ENCODE measurements around the gene TPX2. TPM values are rescaled to one million over a fixed set of nuclear protein-coding genes. Genes with fewer than 3 reads are reported as not detected.

Gene TPX2, protein sequence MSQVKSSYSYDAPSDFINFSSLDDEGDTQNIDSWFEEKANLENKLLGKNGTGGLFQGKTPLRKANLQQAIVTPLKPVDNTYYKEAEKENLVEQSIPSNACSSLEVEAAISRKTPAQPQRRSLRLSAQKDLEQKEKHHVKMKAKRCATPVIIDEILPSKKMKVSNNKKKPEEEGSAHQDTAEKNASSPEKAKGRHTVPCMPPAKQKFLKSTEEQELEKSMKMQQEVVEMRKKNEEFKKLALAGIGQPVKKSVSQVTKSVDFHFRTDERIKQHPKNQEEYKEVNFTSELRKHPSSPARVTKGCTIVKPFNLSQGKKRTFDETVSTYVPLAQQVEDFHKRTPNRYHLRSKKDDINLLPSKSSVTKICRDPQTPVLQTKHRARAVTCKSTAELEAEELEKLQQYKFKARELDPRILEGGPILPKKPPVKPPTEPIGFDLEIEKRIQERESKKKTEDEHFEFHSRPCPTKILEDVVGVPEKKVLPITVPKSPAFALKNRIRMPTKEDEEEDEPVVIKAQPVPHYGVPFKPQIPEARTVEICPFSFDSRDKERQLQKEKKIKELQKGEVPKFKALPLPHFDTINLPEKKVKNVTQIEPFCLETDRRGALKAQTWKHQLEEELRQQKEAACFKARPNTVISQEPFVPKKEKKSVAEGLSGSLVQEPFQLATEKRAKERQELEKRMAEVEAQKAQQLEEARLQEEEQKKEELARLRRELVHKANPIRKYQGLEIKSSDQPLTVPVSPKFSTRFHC
- 99.8 to 120 TPM (median 109 TPM) in 5 replicates for total RNA-seq (2022; extraction: Qiagen RNA extraction; ENCODE audit: low read depth)

DNA sequence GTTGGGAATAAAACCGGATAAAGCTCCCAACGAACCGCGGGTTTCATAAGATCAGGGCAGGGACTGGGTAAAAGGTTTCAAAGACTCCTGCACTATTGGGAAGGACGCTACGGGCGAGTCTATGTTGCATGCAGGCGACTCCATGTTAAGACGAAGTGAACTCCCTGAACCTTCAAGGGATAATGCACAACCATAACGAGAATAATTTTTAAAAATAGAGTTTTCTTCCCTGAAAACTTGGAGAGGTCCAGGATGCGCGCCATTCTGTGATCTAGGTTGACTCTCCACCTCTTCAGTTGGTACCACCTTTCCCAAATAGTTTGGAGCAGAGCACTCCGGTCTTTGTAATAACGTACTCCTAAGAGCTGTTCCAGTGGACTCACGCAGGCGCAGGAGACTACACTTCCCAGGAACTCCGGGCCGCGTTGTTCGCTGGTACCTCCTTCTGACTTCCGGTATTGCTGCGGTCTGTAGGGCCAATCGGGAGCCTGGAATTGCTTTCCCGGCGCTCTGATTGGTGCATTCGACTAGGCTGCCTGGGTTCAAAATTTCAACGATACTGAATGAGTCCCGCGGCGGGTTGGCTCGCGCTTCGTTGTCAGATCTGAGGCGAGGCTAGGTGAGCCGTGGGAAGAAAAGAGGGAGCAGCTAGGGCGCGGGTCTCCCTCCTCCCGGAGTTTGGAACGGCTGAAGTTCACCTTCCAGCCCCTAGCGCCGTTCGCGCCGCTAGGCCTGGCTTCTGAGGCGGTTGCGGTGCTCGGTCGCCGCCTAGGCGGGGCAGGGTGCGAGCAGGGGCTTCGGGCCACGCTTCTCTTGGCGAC lies at the start of gene TPX2:
TPX2 (plus strand) TSS at position 562 of the 821 bp plus-strand sequence. CDS start 18,187 bp downstream, outside the sequence.

GRCh38 chr20:31722257-31723068 lies 16.6 kb upstream of the TPX2 start, which contains the start of gene BCL2L1:
TSS of gene BCL2L1 (minus strand) at chr20:31722868. CDS start at chr20:31722218, 650 bp downstream.

GRCh38 chr20:31819083-31819784 lies 80.1 kb downstream of the TPX2 start, which contains the start of gene MYLK2:
TSS of gene MYLK2 (plus strand) at chr20:31819356. CDS start at chr20:31819581, 225 bp downstream.

DNA sequence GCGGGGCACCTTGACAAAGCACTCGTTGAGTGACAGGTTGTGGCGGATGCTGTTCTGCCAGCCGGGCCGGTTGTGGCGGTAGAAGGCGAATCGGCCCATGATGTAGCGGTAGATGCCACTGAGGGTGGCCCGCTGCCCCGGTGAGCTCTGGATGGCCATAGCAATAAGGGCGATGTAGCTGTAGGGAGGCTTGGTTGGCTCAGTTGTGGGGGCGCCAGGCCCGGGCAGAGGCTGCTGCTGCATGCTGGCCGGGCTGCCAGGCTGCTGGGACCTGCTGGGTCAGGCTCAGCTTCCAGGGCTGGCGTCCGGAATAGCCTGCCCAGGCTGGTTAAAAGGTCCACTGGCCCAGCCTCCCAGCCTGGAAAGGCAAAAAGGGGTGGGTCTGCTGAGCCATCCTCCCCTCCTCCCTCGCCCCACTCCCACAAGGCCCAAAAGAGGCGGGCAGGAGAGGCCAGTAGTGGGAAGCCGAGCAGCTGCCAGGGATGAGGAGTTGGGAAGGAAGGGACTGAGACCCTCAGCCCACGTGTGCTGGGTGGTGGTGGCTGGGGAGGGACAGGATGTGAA lies 106.3 kb downstream of the TPX2 start, which contains the start of gene FOXS1:
FOXS1 (minus strand) TSS at position 305 of the 564 bp plus-strand sequence; CDS start at position 243, 62 bp downstream.

Other genes starting within 250 kb of the TPX2 start
- 200 to 267 TPM (median 242 TPM) in 5 replicates for gene HM13, start 224.8 kb upstream of the TPX2 start, total RNA-seq (2022; extraction: Qiagen RNA extraction; ENCODE audit: low read depth)
- gene ID1, start 134.0 kb upstream of the TPX2 start, total RNA-seq (2022; extraction: Qiagen RNA extraction; ENCODE audit: low read depth), result 204 to 340 TPM (median 288 TPM) in 5 replicates
- gene COX4I2, start 101.4 kb upstream of the TPX2 start, total RNA-seq (2022; extraction: Qiagen RNA extraction; ENCODE audit: low read depth), result not detected in 5 replicates
- 170 to 183 TPM (median 181 TPM) in 5 replicates for gene BCL2L1, start 16.4 kb upstream of the TPX2 start, total RNA-seq (2022; extraction: Qiagen RNA extraction; ENCODE audit: low read depth)
- 0.37 to 0.86 TPM (median 0.46 TPM) in 5 replicates for gene MYLK2, start 80.1 kb downstream of the TPX2 start, total RNA-seq (2022; extraction: Qiagen RNA extraction; ENCODE audit: low read depth)
- 0.46 to 1.2 TPM (median 0.77 TPM) in 5 replicates for gene FOXS1, start 106.3 kb downstream of the TPX2 start, total RNA-seq (2022; extraction: Qiagen RNA extraction; ENCODE audit: low read depth)
- 0.57 to 1.8 TPM (median 0.95 TPM) in 5 replicates for gene DUSP15, start 131.2 kb downstream of the TPX2 start, total RNA-seq (2022; extraction: Qiagen RNA extraction; ENCODE audit: low read depth)
- 0.03 to 0.15 TPM (median 0.09 TPM) in 5 replicates for gene TTLL9, start 131.3 kb downstream of the TPX2 start, total RNA-seq (2022; extraction: Qiagen RNA extraction; ENCODE audit: low read depth)
- 33.0 to 38.8 TPM (median 33.7 TPM) in 5 replicates for gene PDRG1, start 212.8 kb downstream of the TPX2 start, total RNA-seq (2022; extraction: Qiagen RNA extraction; ENCODE audit: low read depth)
- 0.01 TPM in 1 of 5 replicates, not detected in the others for gene XKR7, start 228.9 kb downstream of the TPX2 start, total RNA-seq (2022; extraction: Qiagen RNA extraction; ENCODE audit: low read depth)